ENCODE results near the gene DCC. TPM values are rescaled to one million over a fixed set of nuclear protein-coding genes. Genes with fewer than 3 reads are reported as not detected.

Gene DCC
- total RNA-seq, 2 experiments from 2014 or later, result not detected

- TF ChIP-seq CTCF (IDR thresholded peaks at IDR 0.05), result no peak
- H3K9me3 Mint-ChIP-seq, result peaks cover 4% of the 10 kb centered on the region
- no peaks in the 10 kb centered on the region for H3K36me3 Mint-ChIP-seq (ENCODE audit: low read depth)
- Histone ChIP-seq H3K36me3 (ENCODE audit: insufficient read depth, low read length) (no peaks in the 10 kb centered on the region), H3K9me3 (ENCODE audit: control insufficient read depth in 1 of 2, insufficient read depth in 1 of 2, low read length in 2 of 2) (no peaks in the 10 kb centered on the region), H3K27me3 (ENCODE audit: control insufficient read depth in 1 of 2, insufficient read depth in 2 of 2, low read length in 2 of 2) (no peaks in the 10 kb centered on the region), H3K4me3 (ENCODE audit: low read length) (no peak overlapping the region), H3K4me1 (ENCODE audit: insufficient read depth, low read length) (no peaks in the 10 kb centered on the region), H3K27ac (ENCODE audit: low read depth in 1 of 2, low read length in 2 of 2) (no peak overlapping the region)
- no peaks in the 10 kb centered on the region for H3K27me3 Mint-ChIP-seq
- no peaks in the 10 kb centered on the region for H3K4me1 Mint-ChIP-seq (ENCODE audit: low read depth)
- no peak overlapping the region for H3K4me3 Mint-ChIP-seq
- ChIA-PET POLR2A (no interaction called here), CTCF (no interaction called here)
- no peak for DNase-seq
- H3K27ac Mint-ChIP-seq, result no peak overlapping the region
- no peak for ATAC-seq (ENCODE audit: poor library complexity)
- intact Hi-C loops (cut with DNase I, micrococcal nuclease), result no loop called here
Observed at GRCh38 chr18:52652391-52652790, 312.4 kb downstream of the DCC start.

GRCh38 chr18:52657043-52657805, 317.2 kb downstream of the DCC start:
- ChIA-PET POLR2A (no interaction called here), CTCF (no interaction called here)
- no peaks in the 10 kb centered on the region for H3K36me3 Mint-ChIP-seq (ENCODE audit: low read depth)
- H3K27me3 Mint-ChIP-seq, result no peaks in the 10 kb centered on the region
- peaks cover 6% of the 10 kb centered on the region for H3K9me3 Mint-ChIP-seq
- H3K9me3 ChIP-seq (ENCODE audit: control insufficient read depth in 1 of 2, insufficient read depth in 1 of 2, low read length in 2 of 2), result no peaks in the 10 kb centered on the region
- no peaks in the 10 kb centered on the region for H3K4me1 ChIP-seq (ENCODE audit: insufficient read depth, low read length)
- no peaks in the 10 kb centered on the region for H3K4me1 Mint-ChIP-seq (ENCODE audit: low read depth)
- H3K27me3 ChIP-seq (ENCODE audit: control insufficient read depth in 1 of 2, insufficient read depth in 2 of 2, low read length in 2 of 2), result no peaks in the 10 kb centered on the region
- no peak overlapping the region for H3K4me3 ChIP-seq (ENCODE audit: low read length)
- ATAC-seq (ENCODE audit: poor library complexity) (no peak), DNase-seq (no peak)
- no peaks in the 10 kb centered on the region for H3K36me3 ChIP-seq (ENCODE audit: insufficient read depth, low read length)
- no peak overlapping the region for H3K27ac ChIP-seq (ENCODE audit: low read depth in 1 of 2, low read length in 2 of 2)
- H3K27ac Mint-ChIP-seq, result no peak overlapping the region
- intact Hi-C loops (cut with DNase I, micrococcal nuclease), result no loop called here
- TF ChIP-seq CTCF (IDR thresholded peaks at IDR 0.05), result no peak
- H3K4me3 Mint-ChIP-seq, result no peak overlapping the region

- CTCF ChIA-PET, result no interaction called here
- Histone ChIP-seq H3K9me3 (ENCODE audit: control insufficient read depth in 1 of 2, insufficient read depth in 1 of 2, low read length in 2 of 2) (no peaks in the 10 kb centered on the region), H3K27ac (ENCODE audit: low read depth in 1 of 2, low read length in 2 of 2) (no peak overlapping the region), H3K36me3 (ENCODE audit: insufficient read depth, low read length) (no peaks in the 10 kb centered on the region), H3K27me3 (ENCODE audit: control insufficient read depth in 1 of 2, insufficient read depth in 2 of 2, low read length in 2 of 2) (no peaks in the 10 kb centered on the region), H3K4me3 (ENCODE audit: low read length) (no peak overlapping the region), H3K4me1 (ENCODE audit: insufficient read depth, low read length) (no peaks in the 10 kb centered on the region)
- no peak for TF ChIP-seq CTCF (IDR thresholded peaks at IDR 0.05)
- no peaks in the 10 kb centered on the region for H3K4me1 Mint-ChIP-seq (ENCODE audit: low read depth)
- no peaks in the 10 kb centered on the region for H3K36me3 Mint-ChIP-seq (ENCODE audit: low read depth)
- no peaks in the 10 kb centered on the region for H3K27me3 Mint-ChIP-seq
- POLR2A ChIA-PET, result no interaction called here
- no peak overlapping the region for H3K4me3 Mint-ChIP-seq
- H3K27ac Mint-ChIP-seq, result no peak overlapping the region
- peaks cover 4% of the 10 kb centered on the region for H3K9me3 Mint-ChIP-seq
- ATAC-seq (ENCODE audit: poor library complexity), result no peak
- intact Hi-C loops (cut with DNase I, micrococcal nuclease), result no loop called here
- no peak for DNase-seq
Observed at GRCh38 chr18:52667463-52668065, 327.6 kb downstream of the DCC start.
